Measurements from ENCODE around the gene CGB2. TPM values are rescaled to one million over a fixed set of nuclear protein-coding genes. Genes with fewer than 3 reads are reported as not detected.

Gene CGB2
- total and polyA plus RNA-seq, 9 of the 15 experiments (the other 6 are each of a cell fraction or from before 2014, with no cell fraction given) = 0.22 TPM; not detected in 8

- no peak for TF ChIP-seq ZBTB34 (CRISPR knock-in tag; IDR thresholded peaks at IDR 0.05)
- TF ChIP-seq, protein P1, sequence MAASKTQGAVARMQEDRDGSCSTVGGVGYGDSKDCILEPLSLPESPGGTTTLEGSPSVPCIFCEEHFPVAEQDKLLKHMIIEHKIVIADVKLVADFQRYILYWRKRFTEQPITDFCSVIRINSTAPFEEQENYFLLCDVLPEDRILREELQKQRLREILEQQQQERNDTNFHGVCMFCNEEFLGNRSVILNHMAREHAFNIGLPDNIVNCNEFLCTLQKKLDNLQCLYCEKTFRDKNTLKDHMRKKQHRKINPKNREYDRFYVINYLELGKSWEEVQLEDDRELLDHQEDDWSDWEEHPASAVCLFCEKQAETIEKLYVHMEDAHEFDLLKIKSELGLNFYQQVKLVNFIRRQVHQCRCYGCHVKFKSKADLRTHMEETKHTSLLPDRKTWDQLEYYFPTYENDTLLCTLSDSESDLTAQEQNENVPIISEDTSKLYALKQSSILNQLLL (CRISPR knock-in tag; IDR thresholded peaks at IDR 0.05; ENCODE audit: borderline replicate concordance) = no peak
- TF ChIP-seq RBM14 (IDR thresholded peaks at IDR 0.05; ENCODE audit: borderline replicate concordance, insufficient read depth, low read depth, low read length) = no peak
- TF ChIP-seq, protein P2, sequence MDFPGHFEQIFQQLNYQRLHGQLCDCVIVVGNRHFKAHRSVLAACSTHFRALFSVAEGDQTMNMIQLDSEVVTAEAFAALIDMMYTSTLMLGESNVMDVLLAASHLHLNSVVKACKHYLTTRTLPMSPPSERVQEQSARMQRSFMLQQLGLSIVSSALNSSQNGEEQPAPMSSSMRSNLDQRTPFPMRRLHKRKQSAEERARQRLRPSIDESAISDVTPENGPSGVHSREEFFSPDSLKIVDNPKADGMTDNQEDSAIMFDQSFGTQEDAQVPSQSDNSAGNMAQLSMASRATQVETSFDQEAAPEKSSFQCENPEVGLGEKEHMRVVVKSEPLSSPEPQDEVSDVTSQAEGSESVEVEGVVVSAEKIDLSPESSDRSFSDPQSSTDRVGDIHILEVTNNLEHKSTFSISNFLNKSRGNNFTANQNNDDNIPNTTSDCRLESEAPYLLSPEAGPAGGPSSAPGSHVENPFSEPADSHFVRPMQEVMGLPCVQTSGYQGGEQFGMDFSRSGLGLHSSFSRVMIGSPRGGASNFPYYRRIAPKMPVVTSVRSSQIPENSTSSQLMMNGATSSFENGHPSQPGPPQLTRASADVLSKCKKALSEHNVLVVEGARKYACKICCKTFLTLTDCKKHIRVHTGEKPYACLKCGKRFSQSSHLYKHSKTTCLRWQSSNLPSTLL (IDR thresholded peaks at IDR 0.05) = no peak
- no peak for TF ChIP-seq ZNF764 (CRISPR knock-in tag; IDR thresholded peaks at IDR 0.05; ENCODE audit: low read depth)
- TF ChIP-seq ZMIZ1 (IDR thresholded peaks at IDR 0.05; ENCODE audit: low read depth in 2 of 2, low read length in 2 of 2) = no peak
- TF ChIP-seq, protein P3, sequence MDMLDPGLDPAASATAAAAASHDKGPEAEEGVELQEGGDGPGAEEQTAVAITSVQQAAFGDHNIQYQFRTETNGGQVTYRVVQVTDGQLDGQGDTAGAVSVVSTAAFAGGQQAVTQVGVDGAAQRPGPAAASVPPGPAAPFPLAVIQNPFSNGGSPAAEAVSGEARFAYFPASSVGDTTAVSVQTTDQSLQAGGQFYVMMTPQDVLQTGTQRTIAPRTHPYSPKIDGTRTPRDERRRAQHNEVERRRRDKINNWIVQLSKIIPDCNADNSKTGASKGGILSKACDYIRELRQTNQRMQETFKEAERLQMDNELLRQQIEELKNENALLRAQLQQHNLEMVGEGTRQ (CRISPR knock-in tag; IDR thresholded peaks at IDR 0.05) = no peak
- TF ChIP-seq, protein P4, sequence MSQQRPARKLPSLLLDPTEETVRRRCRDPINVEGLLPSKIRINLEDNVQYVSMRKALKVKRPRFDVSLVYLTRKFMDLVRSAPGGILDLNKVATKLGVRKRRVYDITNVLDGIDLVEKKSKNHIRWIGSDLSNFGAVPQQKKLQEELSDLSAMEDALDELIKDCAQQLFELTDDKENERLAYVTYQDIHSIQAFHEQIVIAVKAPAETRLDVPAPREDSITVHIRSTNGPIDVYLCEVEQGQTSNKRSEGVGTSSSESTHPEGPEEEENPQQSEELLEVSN (IDR thresholded peaks at IDR 0.05; ENCODE audit: borderline replicate concordance in 1 of 2, extremely low read depth in 1 of 2, insufficient read depth in 1 of 2, insufficient read length in 1 of 2, low read depth in 1 of 2, low read length in 1 of 2, poor library complexity in 1 of 2, severe bottlenecking in 1 of 2) = peak; percentile 23 to 85
- no peak for TF ChIP-seq ZFPM2 (CRISPR knock-in tag; IDR thresholded peaks at IDR 0.05)
- TF ChIP-seq EGR1 (conservative IDR thresholded peaks at IDR 0.05) = peak; percentile 82
- TF ChIP-seq RBM15 (IDR thresholded peaks at IDR 0.05; ENCODE audit: insufficient read depth, low read length) = no peak
- peak; percentile 55; the same call in 1 of the 2 replicates for TF ChIP-seq POLR2A (conservative IDR thresholded peaks at IDR 0.05)
- TF ChIP-seq DDX20 (tag; IDR thresholded peaks at IDR 0.05; ENCODE audit: low read depth) = no peak
- no peak for TF ChIP-seq ZNF766 (CRISPR knock-in tag; conservative IDR thresholded peaks at IDR 0.05)
- 0 out of 4 replicates have a peak, but pooled peaks of 1 of the 2 experiments have one; percentile 50 for TF ChIP-seq NONO (IDR thresholded peaks at IDR 0.05; ENCODE audit: low read depth in 2 of 2, low read length in 1 of 2)
- no peak for TF ChIP-seq HCFC1 (IDR thresholded peaks at IDR 0.05; ENCODE audit: low read depth, low read length)
Measured at GRCh38 chr19:49017666-49018351, 13.9 kb upstream of the CGB2 start (continued).

Measured in K562 (cell line).